ENCODE results near the gene RALGPS1.

Gene RALGPS1

DNA sequence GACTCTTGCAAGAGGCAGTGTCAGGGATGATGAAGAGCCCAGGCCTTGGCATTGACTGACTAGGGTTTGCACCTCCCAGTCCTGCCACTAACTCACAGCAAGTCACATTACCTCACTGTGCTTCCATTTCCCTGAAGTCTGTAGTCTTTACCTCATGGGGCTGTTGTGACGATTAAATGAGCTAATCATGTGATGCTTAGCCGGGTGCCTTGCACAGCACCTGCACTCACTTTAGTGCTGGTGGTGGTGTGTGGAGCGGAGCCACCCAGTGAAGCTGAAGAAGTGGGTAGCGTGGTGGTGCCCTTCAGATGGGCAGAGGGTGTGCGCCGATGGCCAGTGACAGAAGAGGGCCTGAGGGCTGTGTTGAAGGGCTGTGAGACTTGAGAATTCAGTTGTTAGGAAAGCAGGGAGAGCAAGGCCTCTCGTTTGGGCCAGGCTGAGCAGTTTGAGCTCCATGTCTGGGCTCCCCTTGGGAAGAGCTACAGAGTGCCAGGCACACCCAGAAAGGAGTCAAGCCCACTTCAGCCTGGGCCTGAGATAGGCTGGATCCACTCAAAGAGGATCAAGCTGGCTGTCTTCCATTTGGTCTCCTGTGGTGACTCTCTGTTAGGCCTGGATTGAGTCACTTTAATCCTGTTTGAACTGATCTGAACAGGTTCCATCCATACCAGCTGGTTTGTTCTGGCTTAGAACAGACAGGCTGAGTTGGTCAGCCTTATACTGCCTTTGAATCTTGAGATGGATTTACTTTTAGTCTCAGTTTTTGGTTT is 42.5 kb downstream of the RALGPS1 start:
- DNase-seq, result no peak

DNA sequence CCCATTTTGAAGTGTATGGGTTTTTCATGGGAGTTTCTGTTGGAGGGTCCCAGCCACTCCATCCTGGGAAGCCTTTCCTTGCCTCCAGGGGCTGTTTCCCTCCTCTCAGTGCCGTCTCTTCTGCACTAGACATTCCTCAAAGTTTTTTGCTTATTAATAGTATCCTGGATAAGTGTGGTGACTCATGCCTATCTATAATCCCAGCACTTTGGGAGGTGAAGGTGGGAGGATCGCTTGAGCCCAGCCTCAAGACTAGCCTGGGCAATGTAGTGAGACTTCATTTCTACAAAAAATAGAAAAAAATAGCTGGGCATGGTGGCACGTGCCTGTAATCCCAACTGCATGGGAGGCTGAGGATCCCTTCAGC is 43.1 kb downstream of the RALGPS1 start:
- no peak for DNase-seq

DNA sequence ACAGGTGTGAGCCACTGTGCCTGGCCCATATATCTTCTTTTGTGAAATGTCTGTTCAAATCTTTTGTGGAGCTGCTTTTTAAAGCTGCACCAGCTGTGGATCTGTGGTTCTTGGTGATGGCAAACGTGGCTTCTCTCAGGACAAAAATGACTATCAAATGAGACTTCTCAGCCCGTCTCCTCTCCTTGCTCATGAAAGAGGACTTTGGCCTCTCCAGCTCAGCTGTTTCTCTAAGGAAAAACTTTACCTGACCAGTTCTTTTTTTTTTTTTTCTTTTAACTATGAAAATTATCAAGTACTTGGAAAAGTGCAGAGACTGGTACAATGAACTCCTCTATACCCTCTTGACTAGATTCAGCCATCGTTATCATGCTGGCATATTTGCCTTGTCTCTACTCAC is 44.8 kb downstream of the RALGPS1 start:
- DNase-seq, result no peak

DNA sequence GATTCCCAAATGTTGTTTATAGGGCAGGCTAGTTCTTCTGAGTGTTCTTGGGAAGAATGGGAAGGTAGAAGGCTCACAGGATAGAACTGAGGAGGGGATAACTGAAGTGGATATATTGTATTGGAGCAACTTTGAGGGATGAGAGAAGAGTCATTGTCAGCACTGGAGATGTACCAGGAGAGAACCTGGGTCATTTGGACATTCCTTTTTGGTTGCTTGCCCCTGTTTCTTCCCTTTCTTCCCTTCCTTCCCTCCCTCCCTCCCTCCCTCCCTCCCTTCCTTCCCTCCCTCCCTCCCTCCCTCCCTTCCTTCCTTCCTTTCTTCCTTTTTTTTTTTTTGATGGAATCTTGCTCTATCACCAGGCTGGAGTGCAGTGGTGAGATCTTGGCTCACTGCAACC is 45.3 kb downstream of the RALGPS1 start:
- DNase-seq, result no peak

DNA sequence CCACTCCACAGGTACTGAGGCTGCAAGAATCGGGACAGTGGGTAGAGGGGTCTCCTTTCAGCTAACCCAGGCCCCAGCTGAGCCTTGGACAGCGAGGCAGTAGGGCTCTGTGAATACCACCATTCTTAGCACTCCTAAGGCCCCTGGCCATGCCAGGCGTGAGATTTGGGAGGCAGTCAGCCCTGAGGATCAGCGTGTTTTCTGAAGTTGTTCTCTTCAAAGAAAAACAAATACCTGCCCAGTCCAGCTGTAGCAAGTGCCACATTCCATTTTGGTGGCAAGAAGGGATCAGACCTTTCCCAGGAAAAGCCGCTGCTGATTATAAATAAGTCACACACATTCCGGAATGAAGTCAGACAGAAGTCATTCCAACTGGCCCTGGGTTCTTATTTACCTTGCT is 47.8 kb downstream of the RALGPS1 start:
- no peak for DNase-seq

DNA sequence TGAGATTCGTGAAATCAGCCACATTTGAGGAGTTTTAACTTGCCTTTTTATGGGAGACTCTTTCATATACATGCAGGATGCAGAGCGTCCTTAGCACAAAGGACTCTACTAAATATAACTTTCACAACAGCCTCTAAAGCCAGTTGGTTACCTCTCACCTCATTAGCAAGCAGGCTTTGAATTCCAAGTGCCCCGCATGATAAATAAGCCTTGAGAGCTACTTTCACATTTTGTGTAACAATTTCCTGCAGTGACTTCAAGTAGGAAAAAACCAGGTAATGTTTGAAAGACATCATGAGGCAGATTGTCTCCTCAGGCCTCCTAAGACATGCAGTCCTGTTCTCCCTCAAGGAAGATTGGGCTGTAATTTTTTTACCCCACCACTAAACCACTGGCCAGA is 50.5 kb downstream of the RALGPS1 start:
- DNase-seq, result no peak

DNA sequence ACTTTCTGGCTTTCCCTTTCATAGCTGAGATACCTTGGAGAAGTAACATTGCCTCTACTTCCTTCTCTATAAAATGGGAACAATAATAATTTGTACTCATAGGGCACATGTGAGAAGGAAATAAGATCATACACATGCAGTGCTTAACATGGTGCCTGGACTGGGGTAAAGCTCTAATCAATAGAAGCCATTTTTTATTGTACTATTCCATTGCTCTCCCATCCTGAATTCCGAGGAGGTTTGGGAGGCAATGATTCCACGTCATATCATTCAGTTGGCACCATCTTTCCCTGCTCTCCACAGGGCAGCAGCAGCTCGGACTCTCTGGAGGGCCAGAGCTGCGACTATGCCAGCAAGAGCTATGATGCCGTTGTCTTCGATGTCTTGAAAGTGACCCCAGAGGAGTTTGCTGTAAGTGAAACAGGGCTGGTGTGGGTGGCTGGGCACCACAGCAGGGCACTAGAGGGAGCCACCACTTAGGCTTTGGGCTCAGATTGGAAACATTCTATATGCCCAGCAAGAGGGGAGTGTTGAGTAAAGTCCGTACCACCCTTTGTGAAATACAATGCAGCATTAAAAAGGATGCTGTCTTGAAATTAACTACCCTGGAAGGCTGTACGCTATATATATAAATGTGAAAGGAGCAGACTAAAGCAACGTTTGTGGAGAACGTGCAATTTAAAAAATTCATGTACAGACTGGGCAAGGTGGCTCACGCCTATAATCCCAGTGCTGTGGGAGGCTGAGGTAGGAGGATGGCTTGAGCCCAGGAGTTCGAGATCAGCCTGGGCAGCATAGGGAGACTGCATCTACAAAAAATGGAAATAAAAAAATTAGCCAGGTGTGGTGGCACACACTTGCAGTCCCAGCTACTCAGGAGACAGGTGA is 51.2 kb downstream of the RALGPS1 start:
- DNase-seq, result peak; percentile 40 to 81

DNA sequence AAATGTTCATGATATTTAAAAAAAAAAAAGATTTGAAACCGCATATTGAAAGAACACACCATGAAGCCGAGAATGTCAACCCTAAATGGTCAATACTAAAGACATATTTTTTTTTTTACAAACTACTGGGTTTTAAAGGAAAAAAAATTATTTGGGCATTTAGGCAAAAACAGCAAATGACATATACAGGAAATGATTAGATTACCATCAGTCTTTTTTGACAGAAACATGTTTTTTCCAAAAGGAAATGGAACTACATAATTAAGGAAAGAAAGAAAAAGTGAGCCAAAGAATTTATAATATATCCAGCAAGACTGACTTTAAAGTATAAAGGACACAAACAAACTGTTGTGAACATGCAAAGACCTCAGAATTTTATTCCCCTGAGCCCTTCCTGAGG is 56.7 kb downstream of the RALGPS1 start:
- DNase-seq, result no peak

DNA sequence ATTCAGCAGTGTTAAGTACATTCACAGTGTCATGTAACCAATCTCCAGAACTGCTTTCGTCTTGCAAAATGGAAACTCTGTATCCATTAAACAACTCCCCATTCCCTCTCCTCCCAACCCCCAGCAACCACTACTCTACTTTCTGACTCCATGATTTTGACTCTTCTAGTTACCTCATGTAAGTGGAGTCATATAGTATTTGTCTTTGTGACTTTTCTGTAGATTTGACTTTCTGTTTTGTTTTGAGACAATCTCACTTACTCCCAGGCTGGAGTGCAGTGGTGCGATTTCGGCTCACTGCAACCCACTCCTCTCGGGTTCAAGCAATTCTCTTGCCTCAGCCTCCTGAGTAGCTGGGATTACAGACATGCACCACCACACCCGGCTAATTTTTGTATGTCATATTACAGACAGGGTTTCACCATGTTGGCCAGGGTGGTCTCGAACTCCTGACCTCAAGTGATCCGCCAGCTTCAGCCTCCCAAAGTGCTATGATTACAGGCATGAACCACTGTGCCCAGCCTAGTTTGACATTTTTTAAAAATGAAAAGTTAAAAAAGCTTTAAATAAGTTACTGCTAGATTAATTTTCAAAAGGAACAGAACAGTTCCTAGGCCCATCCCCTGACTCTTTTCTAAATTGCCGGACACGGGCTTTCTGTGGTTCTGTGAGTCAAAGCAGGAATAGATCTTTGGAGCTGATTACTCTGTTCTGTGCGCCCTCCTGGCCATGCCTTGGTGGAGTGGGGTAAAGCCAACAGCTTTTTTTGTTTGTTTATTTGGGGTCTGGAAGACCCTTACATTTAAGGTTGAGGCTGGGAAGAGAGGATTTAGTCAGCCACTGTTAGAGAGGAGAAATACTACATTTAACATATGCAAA is 59.3 kb downstream of the RALGPS1 start:
- no peak for DNase-seq

DNA sequence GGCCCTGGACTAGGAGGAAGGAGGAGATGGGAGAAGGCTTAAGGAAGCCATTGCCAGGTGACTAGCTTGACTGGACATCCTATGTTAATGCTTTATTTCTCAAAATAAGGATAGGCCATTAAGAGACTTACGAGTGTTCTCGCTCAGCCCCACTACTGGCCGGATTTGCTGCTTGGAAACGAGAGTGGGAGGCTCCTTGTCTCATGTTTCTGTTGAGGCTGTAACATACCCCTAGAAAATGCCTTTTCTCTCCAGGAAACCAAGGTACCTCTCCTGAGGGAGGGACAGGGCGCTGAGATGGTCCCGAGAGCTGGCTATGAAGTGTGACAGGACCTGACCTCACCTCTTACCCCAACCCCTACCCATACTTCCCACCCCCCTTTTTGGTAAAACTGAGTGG is 60.0 kb downstream of the RALGPS1 start:
- DNase-seq, result no peak

DNA sequence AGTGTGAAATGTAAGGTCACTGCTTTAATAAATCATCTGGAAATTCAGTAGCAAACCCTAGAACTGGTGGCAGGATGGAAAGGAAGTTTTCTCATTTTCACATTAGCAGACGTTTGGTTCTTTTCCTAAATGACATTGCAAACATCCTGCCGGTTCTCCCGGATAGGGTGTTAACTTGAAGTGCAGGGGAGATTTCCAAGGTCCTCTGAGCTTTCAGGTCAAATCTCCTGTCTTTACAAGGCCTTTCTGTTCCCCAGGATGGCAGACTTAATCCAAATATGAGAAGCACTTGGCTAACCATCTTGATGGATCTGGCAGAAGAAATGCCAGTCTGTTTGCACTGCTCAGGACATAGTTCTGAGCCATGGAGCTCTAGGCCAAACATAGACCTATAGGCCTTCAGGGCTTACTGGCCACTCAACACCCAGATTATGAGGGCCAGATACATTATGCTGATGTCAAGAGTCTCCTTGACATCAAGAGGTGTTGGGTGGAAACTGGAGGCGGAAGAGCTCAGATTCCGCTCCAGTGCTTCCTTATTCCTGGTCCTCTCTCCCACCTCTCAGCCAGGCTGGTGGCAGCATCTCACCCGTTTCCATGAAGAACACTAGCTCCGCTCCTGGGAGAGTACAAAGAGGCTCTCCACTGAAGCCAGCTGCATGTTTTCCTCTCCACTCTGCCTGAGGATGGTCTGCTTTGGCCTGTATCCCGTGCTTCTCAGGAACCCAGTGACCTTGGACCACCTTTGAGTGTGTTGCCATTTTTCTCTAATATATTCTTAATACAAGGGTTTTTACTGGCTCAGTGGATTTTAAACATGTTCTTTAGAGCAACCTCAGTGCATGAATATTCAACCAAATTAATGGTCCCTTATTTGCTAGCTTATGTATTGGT is 61.0 kb downstream of the RALGPS1 start:
- DNase-seq, result no peak

DNA sequence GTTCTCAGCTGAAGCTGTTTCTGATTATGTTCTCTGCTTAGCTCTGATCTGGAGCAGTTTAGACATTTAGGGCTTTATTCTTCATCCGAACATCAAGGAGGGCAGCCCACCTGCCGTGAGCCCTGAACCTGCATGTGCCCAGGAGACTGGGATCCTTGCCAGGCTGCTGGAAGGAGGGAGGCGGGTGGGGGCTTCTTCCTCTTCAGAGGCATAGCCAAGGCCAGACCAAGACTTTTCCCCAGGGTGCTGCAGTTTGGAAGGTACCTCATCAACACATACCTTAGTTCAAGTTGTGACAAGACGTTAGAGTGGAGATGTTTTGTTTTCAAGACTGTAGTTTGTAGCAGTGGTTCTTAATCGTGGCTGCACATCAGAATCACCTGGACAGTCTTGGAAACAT is 64.9 kb downstream of the RALGPS1 start:
- no peak for DNase-seq

DNA sequence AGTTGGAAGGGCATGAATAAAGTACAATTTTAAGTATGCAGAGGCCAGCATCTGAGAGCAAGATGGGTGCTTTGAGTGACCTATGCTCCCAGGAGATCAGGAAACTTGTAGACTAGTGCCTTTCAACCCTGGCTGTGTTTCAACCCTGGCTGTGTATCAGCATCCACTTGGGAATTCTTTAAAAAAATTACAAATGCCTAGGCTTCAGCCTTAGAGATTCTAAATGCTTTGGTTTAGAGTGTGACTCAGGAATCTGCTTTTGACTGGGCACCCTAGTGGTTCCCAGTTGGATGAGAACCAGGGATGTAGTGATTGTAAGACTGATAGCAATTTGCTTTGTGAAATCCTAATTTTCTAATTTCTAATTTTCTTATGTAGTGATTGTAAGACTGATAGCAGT is 65.6 kb downstream of the RALGPS1 start:
- DNase-seq, result no peak

DNA sequence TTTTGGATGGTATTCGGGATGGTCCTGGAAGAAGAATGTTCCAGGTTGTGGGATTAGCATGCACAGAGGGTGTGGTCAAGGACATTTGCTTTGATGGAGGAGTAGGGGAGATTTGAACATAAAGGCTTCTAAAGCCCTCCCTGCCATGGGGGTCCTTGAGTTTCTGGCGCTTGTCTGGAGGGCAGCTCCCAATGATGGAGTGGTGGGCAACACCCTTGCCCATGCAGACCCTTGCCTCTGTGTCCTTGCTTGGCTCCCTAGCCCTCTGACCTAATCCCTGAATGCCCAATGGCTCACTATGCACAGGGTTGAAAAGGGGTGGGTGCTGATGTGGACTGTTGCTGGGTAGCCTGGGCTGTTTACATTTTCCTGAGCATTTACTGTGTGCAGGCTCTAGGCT is 66.6 kb downstream of the RALGPS1 start:
- no peak for DNase-seq

DNA sequence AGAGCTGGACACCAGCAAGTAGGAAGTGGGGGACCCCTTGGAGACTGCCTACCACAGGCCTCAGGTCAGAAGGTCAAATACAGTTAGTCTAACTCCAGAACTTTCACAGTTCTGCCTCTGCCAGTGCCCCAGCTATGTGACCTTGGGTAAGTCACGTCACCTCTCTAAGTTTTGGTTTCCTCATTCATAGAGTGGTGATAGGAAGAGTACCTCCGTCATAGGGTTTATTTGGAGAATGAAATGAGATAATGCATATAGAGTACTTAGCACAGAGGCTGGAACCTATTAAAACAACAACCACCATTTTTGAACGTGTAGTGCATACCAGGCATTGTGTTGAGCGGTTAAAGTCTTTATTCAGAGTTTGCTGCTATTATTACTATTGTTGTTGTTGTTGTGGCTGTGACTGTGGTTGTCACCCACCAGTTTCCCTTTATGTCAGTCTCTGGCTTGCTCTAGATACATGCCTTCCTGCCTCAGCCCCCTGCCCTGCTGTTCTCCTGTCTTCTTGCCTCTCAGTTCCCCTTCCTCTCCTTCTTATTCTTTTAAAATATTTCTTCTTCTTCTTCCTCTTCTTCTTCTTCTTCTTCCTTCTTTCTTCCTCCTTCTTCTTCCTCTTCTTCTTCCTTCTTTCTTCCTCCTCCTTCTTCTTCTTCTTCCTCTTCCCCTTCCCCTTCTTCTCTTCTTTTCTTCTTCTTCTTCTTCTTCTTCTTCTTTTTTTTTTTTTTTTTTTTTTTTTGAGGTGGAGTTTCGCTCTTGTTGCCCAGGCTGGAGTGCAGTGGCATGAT is 67.8 kb downstream of the RALGPS1 start:
- DNase-seq, result no peak

DNA sequence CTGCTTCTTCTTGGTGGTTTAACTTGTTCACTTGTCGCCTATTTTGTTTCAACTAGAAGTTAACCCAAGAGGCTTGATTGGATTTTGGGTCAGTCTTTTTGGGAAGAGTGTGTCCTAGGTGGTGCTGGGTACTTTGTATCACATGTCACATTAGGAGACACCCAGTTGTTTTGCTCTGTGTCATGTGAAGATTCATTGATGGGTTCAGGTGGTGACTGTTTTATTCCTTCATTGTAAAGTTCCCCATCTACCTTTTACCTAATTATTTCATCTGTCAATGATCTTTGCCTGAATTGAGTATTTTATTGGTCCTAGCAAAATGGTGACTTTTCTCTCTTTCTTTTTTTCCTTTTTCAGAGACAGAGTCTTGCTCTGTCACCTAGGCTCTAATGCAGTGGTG is 69.2 kb downstream of the RALGPS1 start:
- no peak for DNase-seq

DNA sequence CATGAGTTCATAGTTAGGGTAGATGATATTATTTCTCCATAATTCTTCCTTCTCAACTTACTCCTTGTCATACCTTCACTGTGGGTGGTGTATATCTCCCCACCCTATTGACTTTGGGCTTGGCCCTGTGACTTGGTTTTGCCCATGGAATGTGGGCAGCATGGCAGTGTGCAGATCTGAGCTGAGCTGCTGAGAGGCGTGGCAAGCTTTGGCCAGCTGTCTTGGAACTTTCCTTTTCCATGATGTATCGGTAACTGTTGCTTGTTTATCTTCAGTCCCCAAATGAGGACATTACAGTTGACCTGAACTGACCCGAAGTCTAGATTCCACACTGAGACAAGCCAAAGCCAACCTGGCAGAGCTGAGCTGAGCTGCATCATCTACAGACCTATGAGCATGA is 70.4 kb downstream of the RALGPS1 start:
- no peak for DNase-seq

DNA sequence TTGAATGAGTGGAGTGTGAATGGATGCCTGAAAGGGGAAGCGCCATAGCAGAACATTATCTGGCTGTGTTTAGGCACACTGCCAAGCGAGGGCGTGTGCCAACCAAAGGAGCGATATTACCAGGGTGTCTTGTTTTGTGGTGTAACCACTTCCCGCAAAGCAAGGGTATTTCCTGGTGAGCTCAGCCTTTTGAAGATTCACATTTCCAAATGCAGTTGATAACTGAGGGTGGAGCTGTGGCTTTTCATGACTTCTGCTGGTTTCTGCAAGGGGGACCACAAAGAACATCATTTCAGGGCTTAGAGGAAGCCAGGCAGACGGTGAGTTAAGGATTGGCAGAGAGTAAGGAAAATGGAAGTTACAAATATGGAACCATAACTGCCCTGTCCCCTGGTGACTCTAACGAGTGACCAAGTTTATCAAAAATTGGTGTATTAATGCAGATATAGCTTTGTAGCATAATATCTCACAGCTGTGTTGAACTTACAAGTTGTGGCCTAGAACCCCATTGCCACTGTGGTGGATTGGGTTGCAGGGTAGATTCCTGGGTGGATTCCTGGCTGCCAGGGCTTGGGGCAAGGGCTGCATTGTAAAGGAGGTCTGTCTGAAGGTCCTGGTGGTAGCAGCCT is 71.4 kb downstream of the RALGPS1 start:
- DNase-seq, result peak; percentile 94 to 95

DNA sequence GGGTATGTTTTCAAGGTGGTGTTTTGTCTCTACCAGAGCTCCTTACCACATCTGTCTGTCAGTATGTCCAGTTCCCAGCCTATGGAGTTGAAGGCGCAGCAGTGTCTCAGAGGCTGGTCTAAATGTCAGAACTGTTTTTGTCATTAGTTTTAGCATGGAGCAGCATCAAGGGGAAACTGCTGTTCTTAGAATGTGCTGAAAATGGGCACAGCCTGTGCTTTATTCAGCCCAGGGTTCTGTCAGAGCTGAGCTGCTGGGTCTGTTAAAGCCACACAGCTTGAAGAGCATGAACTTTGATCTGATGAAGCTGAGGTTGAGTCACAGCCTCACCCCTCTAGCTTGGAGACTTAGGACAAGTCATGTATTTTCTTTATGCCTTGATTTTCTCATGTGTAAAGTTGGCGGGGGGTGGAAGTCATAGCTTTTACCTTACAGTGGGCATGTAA is 71.9 kb downstream of the RALGPS1 start:
- no peak for DNase-seq

DNA sequence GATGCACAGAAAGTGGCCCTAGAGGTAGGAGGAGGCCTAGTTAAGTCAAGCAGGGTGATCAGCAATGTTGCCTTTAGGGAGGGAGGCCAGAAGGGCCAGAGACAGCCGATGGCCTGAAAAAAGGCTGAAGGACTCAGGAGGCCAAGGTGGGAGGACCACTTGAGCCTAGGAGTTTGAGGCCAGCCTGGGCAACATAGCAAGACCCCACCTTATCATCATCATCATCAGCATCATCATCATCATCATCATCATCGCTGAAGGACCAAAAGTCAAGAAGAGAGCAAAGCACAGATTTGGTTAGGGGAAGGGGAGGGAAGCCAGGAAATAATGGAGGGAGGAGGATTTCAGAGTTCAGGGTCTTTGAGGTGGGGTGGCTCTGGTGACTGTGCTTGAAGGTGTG is 74.3 kb downstream of the RALGPS1 start:
- DNase-seq, result no peak
